ENCODE results near the gene RCL1.
"Not testable (repeated sequence)": the region's sequence is repeated elsewhere in the genome, so short reads cannot be mapped to it uniquely, and the experiment has no call there.

DNA sequence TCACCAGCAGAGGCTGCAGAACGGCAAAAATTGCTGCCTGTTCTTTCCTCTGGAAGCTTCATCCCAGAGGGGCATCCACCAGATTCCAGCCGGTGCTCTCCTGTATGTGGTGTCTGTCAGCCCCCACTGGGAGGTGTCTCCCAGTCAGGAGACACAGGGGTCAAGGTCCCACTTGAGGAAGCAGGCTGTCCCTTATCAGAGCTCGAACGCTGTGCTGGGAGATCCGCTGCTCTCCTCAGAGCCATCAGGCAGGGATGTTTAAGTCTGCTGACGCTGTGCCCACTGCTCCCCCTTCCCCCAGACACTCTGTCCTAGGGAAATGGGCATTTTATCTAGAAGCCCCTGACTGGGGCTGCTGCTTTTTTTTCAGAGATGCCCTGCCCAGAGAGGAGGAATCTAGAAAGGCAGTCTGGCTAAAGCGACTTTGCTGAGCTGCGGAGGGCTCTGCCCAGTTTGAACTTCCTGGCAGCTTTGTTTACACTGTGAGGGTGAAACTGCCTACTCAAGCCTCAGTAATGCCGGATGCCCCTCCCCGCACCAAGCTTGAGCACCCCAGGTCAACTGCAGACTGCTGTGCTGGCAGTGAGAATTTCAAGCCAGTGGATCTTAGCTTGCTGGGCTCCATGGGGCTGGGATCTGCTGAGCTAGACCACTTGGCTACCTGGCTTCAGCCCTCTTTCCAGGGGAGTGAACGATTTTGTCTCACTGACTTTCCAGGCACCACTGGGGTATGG, 108.8 kb downstream of the RCL1 start:
- TF ChIP-seq CTCF, POLR2A, EP300, POLR2AphosphoS5 (IDR thresholded peaks at IDR 0.05): not testable (repeated sequence)
